Endothelial cell (in vitro differentiated cells): ENCODE measurements around the gene LPP. TPM values are rescaled to one million over a fixed set of nuclear protein-coding genes. Genes with fewer than 3 reads are reported as not detected.

Experiments used
- DNase-seq: peaks from one replicate; pipeline ENCODE4 v3.0.0; 2021; ENCODE audit warnings: low spot score
- H3K27ac Mint-ChIP-seq: one replicate; pipeline ENCODE4 v1.8.0; 2021; ENCODE audit warnings: mixed read lengths, inconsistent platforms; ENCODE audit not compliant: unreplicated experiment
- H3K27me3 Mint-ChIP-seq: one replicate; pipeline ENCODE4 v1.8.0; 2021; ENCODE audit warnings: mild to moderate bottlenecking, moderate library complexity, mixed read lengths, inconsistent platforms; ENCODE audit not compliant: unreplicated experiment
- H3K36me3 Mint-ChIP-seq: one replicate; pipeline ENCODE4 v1.8.0; 2021; ENCODE audit warnings: mild to moderate bottlenecking, low read depth, mixed read lengths, inconsistent platforms; ENCODE audit not compliant: unreplicated experiment
- H3K4me1 Mint-ChIP-seq: one replicate; pipeline ENCODE4 v1.8.0; 2021; ENCODE audit warnings: mild to moderate bottlenecking, mixed read lengths, inconsistent platforms; ENCODE audit not compliant: unreplicated experiment
- H3K4me3 Mint-ChIP-seq: one replicate; pipeline ENCODE4 v1.8.0; 2021; ENCODE audit warnings: mild to moderate bottlenecking, mixed read lengths, inconsistent platforms; ENCODE audit not compliant: unreplicated experiment
- H3K9me3 Mint-ChIP-seq: one replicate; pipeline ENCODE4 v1.8.0; 2021; ENCODE audit warnings: mixed read lengths, inconsistent platforms; ENCODE audit not compliant: unreplicated experiment
- CTCF ChIP-seq: fragments of 200-600 bp; sonication (generic); IDR thresholded peaks from one replicate; pipeline ENCODE4 v1.5.0; 2021; ENCODE audit warnings: antibody characterized with exemption; ENCODE audit not compliant: unreplicated experiment
- total RNA-seq: library from RNA; stranded (reverse); fragmentation: NEBNext Ultra II Directional; extraction: Animal tissue kit (Norgen Biotek cat#: 25700); gene quantifications from one replicate; pipeline ENCODE4 v1.2.1, GENCODE V29; 2021; ENCODE audit not compliant: unreplicated experiment

The LPP gene
- total RNA-seq, 1 donor from 2014 or later = 181 TPM

GRCh38 chr3:188168186-188168585 lies 14.2 kb downstream of the LPP start:
- H3K4me1 Mint-ChIP-seq = peaks cover 9% of the 10 kb centered on the region
- no peak for TF ChIP-seq CTCF
- H3K36me3 Mint-ChIP-seq = no peaks in the 10 kb centered on the region
- no peak for DNase-seq
- no peak overlapping the region for H3K4me3 Mint-ChIP-seq
- H3K27ac Mint-ChIP-seq = no peak overlapping the region
- H3K27me3 Mint-ChIP-seq = peaks cover 2% of the 10 kb centered on the region
- H3K9me3 Mint-ChIP-seq = no peaks in the 10 kb centered on the region

GRCh38 chr3:188168648-188169047 lies 14.7 kb downstream of the LPP start:
- H3K27me3 Mint-ChIP-seq = peaks cover 2% of the 10 kb centered on the region
- no peak for DNase-seq
- TF ChIP-seq CTCF = no peak
- H3K9me3 Mint-ChIP-seq = no peaks in the 10 kb centered on the region
- H3K4me1 Mint-ChIP-seq = peaks cover 12% of the 10 kb centered on the region
- H3K4me3 Mint-ChIP-seq = no peak overlapping the region
- no peaks in the 10 kb centered on the region for H3K36me3 Mint-ChIP-seq
- H3K27ac Mint-ChIP-seq = no peak overlapping the region

- TF ChIP-seq CTCF = no peak
- H3K9me3 Mint-ChIP-seq = no peaks in the 10 kb centered on the region
- peaks cover 2% of the 10 kb centered on the region for H3K27me3 Mint-ChIP-seq
- peaks cover 24% of the 10 kb centered on the region for H3K4me1 Mint-ChIP-seq
- DNase-seq = no peak
- no peak overlapping the region for H3K27ac Mint-ChIP-seq
- peaks cover 4% of the 10 kb centered on the region for H3K36me3 Mint-ChIP-seq
- H3K4me3 Mint-ChIP-seq = no peak overlapping the region
These were observed 16.0 kb downstream of the LPP start for GRCh38 chr3:188169830-188170455.

- DNase-seq = no peak
- H3K4me3 Mint-ChIP-seq = no peak overlapping the region
- TF ChIP-seq CTCF = no peak
- no peaks in the 10 kb centered on the region for H3K27me3 Mint-ChIP-seq
- no peaks in the 10 kb centered on the region for H3K9me3 Mint-ChIP-seq
- peaks cover 22% of the 10 kb centered on the region for H3K4me1 Mint-ChIP-seq
- peaks cover 4% of the 10 kb centered on the region for H3K36me3 Mint-ChIP-seq
- peak overlapping the region; percentile 1 for H3K27ac Mint-ChIP-seq
These were observed 16.8 kb downstream of the LPP start for GRCh38 chr3:188170461-188171459.
